GM21737 (cell line): ENCODE data around the gene MTRF1.

ENCODE experiments used
- ATAC-seq: cut with Tn5 transposase; IDR thresholded peaks from one replicate; pipeline ENCODE4 v1.9.1; 2021; ENCODE audit warnings: mild to moderate bottlenecking, moderate library complexity; ENCODE audit not compliant: unreplicated experiment

Gene MTRF1, protein sequence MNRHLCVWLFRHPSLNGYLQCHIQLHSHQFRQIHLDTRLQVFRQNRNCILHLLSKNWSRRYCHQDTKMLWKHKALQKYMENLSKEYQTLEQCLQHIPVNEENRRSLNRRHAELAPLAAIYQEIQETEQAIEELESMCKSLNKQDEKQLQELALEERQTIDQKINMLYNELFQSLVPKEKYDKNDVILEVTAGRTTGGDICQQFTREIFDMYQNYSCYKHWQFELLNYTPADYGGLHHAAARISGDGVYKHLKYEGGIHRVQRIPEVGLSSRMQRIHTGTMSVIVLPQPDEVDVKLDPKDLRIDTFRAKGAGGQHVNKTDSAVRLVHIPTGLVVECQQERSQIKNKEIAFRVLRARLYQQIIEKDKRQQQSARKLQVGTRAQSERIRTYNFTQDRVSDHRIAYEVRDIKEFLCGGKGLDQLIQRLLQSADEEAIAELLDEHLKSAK

GRCh38 chr13:41263261-41263971 is at the start of gene MTRF1:
MTRF1 (minus strand) TSS chr13:41263576; CDS start chr13:41260907, 2,669 bp downstream.
- ATAC-seq = peak; percentile 95

DNA sequence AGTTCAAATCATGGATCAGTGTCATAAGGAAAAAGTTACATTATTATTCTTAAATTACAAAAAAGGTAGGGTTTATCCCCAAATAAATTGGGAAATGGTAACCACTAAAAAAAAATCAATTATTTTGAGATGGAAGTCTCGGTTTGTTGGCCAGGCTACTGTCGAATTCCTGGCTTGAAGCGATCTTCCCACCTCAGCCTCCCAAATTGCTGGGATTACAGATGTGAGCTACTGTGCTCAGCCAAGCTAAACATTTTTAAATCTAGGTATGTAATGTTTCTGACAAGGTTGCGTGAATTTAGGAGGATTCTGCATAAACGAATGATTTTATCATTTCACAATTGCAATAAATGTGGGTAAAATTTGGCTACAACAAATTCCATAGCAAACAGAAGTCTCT is 49.7 kb upstream of the MTRF1 start:
- no peak for ATAC-seq

- no peak for ATAC-seq
Measured at GRCh38 chr13:41312176-41312500, 48.8 kb upstream of the MTRF1 start.

DNA sequence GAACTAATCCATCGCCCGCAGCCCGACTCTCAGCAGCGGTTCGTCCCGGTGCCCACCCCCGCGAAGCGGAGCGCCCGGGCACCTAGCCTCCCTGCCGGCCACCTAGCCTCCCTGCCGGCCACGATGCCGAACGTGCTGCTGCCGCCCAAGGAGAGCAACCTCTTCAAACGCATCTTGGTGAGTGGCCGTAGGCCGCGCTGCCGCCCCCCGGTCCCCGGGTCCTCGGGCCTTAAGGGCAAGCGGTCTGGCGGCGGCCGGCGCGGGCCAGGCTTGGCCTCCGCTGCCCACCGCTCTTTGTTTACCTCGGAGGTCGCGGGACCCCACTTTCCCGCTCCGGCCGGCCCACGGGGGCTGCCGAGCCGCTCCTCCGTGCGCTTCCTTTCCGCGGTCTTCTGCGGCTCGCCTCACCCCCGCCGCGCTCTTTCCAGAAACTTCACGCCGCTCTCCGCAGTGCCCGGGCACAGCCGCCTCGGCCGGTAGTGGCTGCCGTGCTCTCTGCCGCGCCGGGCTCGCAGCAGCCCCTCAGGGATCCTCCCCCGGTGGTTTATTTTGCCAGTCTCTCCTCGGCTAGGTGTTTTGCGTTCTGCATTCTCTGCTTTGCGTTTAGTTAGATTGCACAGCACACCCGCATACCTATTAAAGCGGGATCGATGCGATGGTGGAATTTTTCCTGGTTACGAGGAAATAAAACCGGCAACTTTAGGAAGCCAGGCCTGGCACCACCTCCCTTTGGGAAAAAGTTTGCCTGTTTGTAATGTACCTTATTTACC is 48.2 kb upstream of the MTRF1 start:
- peak; percentile 42 for ATAC-seq

DNA sequence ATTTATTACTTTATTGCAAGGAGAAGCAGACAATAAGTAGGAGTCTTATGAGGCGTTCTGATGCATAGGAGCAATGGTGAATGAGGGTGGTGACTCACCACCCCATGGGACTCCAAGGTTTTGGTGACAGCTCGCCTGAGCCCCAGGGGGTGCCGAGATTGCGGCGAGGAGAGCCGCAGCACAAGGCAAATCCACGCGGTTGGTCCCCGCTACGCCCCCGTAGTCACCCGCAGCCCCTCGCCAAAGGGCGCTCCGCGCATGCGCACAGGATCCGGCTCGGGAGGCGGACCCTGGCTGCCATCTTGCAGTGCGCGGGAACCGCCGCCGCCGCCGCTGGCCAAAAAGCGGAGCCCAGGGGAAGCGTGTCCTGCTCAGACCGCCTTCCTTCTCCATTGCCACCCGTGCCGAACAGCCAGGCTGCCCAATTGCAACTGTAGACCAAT is 47.6 kb upstream of the MTRF1 start, which contains the start of gene NAA16:
NAA16 (plus strand) TSS at position 305 of the 443 bp plus-strand sequence. CDS start 262 bp downstream, outside the sequence.
- ATAC-seq = peak; percentile 65

GRCh38 chr13:41307884-41308640 is 44.7 kb upstream of the MTRF1 start:
- no peak for ATAC-seq

GRCh38 chr13:41306271-41307145 is 43.1 kb upstream of the MTRF1 start:
- ATAC-seq = no peak

GRCh38 chr13:41304551-41304950 is 41.2 kb upstream of the MTRF1 start:
- ATAC-seq = no peak

- ATAC-seq = no peak
Measured at GRCh38 chr13:41302743-41303142, 39.4 kb upstream of the MTRF1 start.

DNA sequence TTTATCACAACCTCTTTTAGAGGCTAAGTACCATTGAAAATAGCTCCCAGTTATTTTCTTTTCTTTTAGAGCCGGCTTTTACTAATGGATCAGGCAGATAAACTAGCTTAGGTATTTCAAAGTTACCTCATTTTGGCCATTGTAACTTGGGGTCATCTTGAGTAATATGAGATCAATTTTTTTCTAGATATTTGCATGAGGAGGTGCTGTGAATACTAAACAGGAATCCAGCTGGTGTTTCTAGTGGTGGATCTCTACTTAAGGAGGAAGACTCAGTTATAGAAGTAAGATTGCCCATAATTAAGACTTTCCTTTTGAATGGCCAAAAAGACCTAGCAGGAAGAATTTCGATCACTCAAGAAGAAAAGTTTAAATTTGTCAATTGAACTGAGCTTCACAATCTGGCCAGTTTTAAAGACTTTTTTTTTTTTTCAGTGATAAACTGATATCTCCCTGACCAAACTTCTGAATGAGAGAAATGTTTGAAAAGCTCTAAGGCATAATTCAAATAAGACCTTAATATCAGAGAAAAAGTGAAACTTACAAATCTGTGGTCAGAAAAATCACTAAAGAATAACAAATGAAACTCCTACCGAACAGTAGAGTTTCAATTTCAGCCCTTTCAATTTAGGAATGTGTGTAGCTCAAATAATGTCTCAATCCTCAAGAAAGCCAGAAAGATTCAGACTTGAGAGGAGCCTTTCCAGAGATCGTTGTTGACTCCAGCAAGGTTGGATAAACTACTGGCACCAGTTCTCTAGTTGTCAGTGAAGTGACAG is 36.1 kb upstream of the MTRF1 start:
- ATAC-seq = peak; percentile 49

DNA sequence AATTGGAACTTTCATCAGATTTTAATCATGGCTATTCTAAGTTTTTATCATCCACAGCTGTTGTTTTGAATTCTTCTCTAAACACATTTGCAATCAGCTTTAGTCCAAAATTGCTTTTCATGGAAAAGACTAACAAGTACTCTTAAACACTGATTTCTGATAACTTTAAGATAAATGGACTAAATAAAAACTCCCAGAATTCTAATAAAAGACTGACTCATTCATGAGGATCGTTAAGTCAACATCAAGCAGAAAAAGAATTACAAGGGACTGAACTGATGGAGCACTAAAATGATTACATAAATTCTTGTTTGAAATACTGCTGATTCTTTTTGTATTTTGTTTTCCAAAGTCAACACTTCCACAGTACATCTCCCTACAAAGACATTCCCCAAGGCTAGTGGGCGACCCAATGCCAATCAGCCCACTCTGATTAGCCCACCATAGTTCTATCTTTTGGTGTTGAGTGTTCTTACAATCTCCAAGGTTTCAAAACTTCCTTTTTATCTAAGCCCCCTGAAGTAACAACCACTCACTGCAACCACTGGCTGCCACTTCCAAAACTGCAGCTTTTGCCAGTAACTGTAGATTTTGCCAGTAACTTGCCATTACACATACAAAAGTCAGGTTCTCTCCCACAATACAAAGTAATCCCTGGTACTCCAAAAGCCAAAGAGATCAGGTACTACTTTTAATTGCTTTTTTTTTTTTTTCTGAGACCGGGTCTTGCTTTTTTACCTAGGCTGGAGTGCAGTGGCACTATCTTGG is 33.7 kb upstream of the MTRF1 start:
- ATAC-seq = no peak

GRCh38 chr13:41295973-41296372 is 32.6 kb upstream of the MTRF1 start:
- ATAC-seq = no peak

GRCh38 chr13:41294914-41295313 is 31.5 kb upstream of the MTRF1 start:
- ATAC-seq = no peak

GRCh38 chr13:41293272-41293671 is 29.9 kb upstream of the MTRF1 start:
- ATAC-seq = no peak

DNA sequence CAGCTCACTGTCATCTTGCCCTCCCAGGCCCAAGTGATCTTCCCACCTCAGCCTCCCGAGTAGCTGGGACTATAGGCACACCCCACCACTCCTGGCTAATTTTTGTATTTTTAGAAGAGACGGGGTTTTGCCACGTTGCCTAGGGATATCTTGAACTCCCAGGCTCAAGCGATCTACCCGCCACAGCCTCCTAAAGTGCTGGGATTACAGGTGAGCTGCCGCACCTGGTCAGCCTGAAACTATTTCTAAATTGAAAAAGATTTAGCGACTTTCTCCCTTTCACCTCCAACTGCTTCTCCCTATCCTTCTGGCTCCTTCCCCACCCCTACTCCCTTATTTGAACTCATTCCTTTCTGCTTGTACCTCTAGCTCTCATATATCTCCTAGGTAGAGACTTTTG is 27.9 kb upstream of the MTRF1 start:
- ATAC-seq = no peak

- ATAC-seq = no peak
Measured at GRCh38 chr13:41289463-41289881, 26.1 kb upstream of the MTRF1 start.

DNA sequence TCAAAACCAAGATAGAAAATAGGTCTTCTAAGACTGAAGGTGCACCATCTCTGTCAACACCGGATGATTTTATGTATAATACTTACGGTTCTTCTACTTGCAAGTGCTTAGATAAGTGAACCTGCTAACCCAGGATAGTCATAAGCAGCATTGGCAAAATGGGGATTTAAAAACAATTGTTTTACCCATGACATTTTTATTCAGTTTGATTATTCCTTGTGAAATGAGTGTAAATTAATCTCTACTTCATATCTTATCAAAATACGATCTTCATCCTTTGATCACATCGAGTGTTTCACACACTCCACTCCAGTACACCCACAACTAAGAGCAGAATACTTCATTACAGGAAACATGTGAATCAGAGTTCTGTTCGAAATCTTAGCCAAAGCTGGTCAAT is 23.0 kb upstream of the MTRF1 start:
- no peak for ATAC-seq
